ENCODE results near the gene SIGLEC8.
A peak's percentile ranks its signal among the peaks of the same experiment; 100 is the strongest.
"Not testable (repeated sequence)": the region's sequence is repeated elsewhere in the genome, so short reads cannot be mapped to it uniquely, and the experiment has no call there.

Gene SIGLEC8

GRCh38 chr19:51448011-51448410 lies 10.2 kb downstream of the SIGLEC8 start:
- FAIRE-seq (no peak), DNase-seq (ENCODE audit: insufficient read length, low spot score) (no peak)

DNA sequence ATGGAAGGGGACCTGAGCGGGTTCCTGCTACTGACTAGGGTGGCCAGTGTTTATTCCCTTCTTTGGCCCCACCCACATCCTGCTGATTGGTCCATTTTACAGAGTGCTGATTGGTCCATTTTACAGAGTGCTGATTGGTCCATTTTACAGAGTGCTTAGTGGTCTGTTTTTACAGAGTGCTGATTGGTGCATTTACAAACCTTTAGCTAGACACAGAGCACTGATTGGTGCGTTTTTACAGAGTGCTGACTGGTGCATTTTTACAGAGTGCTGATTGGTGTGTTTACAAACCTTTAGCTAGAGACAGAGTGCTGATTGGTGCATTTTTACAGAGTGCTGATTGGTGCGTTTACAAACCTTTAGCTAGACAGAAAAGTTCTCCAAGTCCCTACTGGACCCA lies 10.7 kb downstream of the SIGLEC8 start:
- FAIRE-seq; DNase-seq (ENCODE audit: insufficient read length, low spot score): not testable (repeated sequence)

- FAIRE-seq (peak; percentile 96), DNase-seq (ENCODE audit: insufficient read length, low spot score) (peak; percentile 59)
Observed at GRCh38 chr19:51441410-51442390, 16.6 kb downstream of the SIGLEC8 start.

- DNase-seq (ENCODE audit: insufficient read length, low spot score) = no peak
- no peak for FAIRE-seq
Observed at GRCh38 chr19:51440846-51441409, 17.3 kb downstream of the SIGLEC8 start.

- FAIRE-seq = no peak
Observed at GRCh38 chr19:51440052-51440451, 18.2 kb downstream of the SIGLEC8 start.

DNA sequence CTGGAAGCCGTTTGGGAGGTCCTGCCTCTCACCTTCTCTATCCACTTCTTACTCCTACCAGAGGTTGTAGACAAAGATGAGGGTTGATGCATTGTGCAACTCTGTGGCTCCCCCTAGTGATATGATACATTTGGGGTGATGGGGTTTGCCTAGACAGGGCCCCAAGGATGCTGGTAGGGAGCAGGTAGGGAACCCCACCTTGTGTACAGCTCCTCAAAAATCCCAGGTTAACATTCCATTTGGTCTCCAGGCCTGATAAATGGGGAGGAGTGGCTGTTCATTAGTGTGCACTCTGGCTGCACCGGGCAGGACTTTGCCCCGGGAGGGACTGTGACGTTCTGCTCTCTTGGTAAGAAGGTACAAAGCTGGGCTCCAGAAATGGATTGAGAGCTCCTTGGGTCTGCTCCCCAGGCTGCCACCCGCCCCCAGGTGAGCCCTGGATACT lies 19.2 kb downstream of the SIGLEC8 start:
- FAIRE-seq = no peak
- no peak for DNase-seq (ENCODE audit: insufficient read length, low spot score)

More at GRCh38 chr19:51440052-51440451, 18.2 kb downstream of the SIGLEC8 start:
- no peak for DNase-seq (ENCODE audit: insufficient read length, low spot score)

- FAIRE-seq (no peak), DNase-seq (ENCODE audit: insufficient read length, low spot score) (no peak)
Observed at GRCh38 chr19:51434456-51434855, 23.8 kb downstream of the SIGLEC8 start.

DNA sequence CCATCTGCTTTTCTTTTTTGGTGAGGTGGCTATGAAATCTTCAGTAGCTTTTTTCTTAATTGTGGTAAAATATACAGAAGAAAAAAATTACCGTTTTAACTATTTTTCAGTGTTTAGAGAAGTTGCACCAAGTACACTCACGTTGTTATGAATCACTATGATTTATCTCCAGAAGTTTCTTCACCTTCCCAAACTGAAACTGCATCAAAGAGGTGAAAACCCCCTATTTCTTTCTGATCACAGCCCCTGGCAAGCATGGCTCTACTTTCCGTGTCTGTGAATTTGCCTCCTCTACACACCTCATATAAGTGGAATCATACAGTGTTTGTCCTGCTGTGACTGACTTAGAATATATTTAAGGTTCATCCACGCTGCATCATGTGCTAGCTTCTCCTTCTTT lies 25.2 kb downstream of the SIGLEC8 start:
- FAIRE-seq = no peak
- DNase-seq (ENCODE audit: insufficient read length, low spot score) = no peak

- DNase-seq (ENCODE audit: insufficient read length, low spot score) = no peak
- FAIRE-seq = no peak
Observed at GRCh38 chr19:51431124-51431523, 27.1 kb downstream of the SIGLEC8 start.

GRCh38 chr19:51430221-51430620 lies 28.0 kb downstream of the SIGLEC8 start:
- FAIRE-seq = no peak
- no peak for DNase-seq (ENCODE audit: insufficient read length, low spot score)

DNA sequence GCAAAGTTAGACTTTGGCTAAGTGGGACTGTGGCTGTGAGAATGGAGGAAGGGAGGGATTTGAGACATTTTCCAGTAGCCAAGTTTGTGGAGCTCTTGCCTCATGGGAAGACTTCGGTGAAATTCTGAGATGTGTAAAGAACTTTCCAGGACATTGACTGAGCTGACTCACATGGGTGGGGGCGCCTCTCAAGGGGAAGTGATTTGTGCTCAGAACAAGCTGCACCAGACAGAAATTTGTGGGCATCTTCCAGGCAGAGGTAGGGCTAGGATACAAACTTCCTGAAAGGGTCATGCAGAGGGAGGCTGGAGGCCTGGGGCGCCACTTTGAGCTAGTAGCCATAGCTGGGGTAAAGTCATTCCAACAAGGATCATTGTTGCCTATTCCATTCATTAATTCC lies 31.1 kb downstream of the SIGLEC8 start:
- DNase-seq (ENCODE audit: insufficient read length, low spot score) (no peak), FAIRE-seq (no peak)

DNA sequence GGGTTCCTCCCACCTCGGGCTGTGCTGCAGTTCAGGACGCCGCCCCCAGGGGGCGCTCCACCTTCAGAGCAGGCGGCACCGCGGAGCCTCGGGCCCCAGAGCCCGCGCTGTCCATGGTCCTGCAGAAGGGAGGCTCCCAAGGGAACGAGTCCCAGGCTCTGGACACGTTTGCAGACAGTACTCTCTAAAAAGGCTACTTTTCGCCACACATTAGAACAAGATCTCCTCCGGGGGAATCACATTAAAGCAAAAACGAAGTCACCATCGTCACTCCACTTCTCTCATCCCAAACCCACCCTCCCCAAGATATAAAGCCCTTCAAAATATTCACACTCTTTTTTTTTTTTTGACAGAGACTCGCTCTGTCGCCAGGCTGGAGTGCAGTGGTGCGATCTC lies 36.2 kb downstream of the SIGLEC8 start:
- peak; percentile 76 for DNase-seq (ENCODE audit: insufficient read length, low spot score)
- FAIRE-seq = peak; percentile 83

DNA sequence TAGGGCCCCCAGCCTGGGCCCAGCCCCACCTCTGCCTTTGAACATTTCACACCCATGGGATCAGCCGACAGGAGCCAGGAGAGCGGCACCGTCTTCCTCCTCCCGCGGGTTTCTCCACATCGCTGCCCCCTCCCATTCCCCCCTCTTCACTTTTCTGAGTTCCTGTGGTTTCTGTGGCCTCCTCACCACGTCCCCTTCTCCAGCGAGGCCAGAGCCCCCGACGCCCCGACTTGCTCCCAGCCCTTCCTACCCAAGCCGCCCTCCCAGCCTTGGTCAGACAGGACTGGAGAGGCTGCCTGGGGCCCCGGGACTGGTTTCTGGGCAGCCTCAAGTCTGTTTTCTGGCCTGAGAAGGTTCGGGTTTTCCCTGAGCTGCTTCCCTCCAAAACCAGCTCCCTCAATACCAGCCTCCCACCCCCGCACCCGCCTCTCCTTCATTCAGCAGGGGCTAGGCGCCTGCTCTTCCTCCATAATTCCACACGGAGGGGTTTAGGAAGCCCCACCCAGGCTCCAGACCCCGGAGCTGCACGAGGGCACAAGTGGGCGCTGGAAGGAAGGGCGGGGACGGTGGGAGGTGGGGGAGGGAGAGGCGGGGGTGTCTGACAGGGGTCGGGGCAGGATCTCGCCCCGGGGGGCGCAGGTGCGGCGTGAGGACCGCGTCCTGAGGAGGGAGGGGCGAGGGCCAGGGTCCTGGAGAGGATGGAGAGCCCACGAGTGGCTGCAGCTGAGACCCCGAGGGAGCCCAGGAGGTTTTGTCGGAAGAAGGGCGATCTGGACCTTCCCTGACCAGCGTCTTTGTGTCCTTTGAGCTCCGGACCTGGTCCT lies 36.8 kb downstream of the SIGLEC8 start:
- FAIRE-seq (no peak), DNase-seq (ENCODE audit: insufficient read length, low spot score) (no peak)

DNA sequence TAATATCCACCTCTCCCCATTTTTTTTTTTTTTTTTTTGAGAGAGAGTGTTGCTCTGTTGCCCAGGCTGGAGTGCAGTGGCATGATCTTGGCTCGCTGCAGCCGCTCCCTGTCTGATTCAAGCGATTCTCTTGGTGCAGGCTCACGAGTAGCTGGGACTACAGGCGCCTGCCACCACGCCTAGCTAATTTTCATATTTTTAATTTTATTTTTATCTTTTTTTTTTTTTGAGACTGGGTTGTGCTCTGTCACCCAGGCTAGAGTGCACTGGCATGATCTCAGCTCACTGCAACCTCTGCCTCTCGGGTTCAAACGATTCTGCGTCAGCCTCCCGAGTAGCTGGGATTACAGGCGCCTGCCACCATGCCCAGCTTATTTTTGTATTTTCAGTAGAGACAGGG lies 37.7 kb downstream of the SIGLEC8 start:
- not testable (repeated sequence) for DNase-seq (ENCODE audit: insufficient read length, low spot score); FAIRE-seq

DNA sequence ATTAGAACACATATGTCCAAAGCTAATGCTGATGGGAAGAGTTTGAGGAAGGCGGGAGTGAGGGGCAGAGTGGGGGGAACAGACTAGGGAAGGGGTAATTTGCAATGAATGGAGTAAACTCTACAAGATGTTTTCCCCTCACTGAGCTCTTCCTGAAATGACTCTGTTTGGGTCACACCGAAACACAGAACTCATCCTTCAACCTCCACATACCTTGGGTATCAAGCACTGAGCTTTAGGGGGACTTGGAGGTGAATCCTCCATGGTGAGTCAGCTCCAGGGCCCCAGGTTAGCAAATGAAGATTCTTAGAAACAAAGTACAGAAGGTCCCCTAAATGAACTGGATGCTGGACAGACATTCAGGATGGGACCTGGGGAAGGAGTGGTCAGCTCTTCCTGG lies 39.5 kb downstream of the SIGLEC8 start:
- FAIRE-seq = no peak
- no peak for DNase-seq (ENCODE audit: insufficient read length, low spot score)

DNA sequence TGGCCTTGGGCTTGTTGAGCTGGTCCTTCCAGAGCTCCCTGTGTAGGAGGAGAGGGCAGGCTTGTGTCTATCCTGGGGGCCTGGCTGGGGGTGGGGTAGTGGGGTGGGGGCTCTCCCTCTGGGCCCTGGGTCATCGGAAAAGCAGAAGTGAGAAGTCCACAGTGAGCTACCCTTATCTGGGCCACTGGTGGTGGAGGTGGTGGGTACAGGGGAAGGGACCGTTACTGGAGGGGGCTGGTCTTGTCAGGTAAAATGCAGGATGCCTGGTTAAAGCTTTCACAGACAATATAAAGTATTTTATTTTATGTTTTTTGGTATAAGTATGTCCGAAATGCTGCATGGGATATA lies 40.5 kb downstream of the SIGLEC8 start:
- DNase-seq (ENCODE audit: insufficient read length, low spot score) (no peak), FAIRE-seq (peak; percentile 31)

- FAIRE-seq (peak; percentile 89), DNase-seq (ENCODE audit: insufficient read length, low spot score) (peak; percentile 62)
Observed at GRCh38 chr19:51417107-51417809, 41.0 kb downstream of the SIGLEC8 start, which contains the start of gene SIGLEC10. TSS of gene SIGLEC10 (minus strand) at chr19:51417642. CDS start at chr19:51417581, 61 bp downstream.

DNA sequence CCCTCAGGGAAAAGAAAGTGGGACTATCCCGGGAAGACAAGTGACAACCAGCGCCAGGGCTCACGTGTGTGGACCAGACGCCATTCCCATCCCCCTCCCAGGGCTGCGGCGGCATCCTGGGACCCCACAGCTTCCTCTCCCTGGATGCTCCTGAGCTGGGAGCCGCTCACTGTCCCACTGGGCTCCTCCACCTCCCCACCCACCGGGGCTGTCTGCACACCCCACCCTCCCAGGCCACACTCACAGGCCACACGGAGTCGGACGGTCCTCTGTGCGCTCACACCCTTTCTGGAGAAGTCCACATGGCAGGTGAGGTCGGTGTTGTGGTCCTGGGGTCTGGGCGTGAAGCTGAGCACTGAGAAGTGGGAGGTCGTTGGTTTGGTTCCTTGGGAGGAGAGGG lies 41.8 kb downstream of the SIGLEC8 start:
- not testable (repeated sequence) for DNase-seq (ENCODE audit: insufficient read length, low spot score); FAIRE-seq

DNA sequence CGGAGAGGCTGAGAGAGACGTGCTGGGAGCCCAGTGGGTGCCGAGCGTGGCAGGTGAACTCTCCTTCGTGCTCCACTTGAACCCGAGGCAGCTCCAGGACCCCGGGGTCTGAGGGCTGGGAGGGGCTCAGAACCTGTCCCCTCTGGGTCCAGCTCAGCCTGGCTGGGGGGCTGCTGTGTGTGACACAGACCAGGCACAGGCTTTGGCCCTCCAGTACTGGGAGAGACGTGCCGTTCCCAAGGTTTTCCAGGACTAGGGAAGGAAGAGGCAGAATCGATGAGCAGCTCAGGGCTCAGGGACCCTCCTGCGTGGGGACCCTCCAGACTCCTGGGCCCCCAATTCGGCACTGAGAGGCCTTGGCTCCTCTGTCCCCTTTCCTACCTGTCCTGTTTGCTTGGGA lies 43.1 kb downstream of the SIGLEC8 start:
- DNase-seq (ENCODE audit: insufficient read length, low spot score) (no peak), FAIRE-seq (no peak)

DNA sequence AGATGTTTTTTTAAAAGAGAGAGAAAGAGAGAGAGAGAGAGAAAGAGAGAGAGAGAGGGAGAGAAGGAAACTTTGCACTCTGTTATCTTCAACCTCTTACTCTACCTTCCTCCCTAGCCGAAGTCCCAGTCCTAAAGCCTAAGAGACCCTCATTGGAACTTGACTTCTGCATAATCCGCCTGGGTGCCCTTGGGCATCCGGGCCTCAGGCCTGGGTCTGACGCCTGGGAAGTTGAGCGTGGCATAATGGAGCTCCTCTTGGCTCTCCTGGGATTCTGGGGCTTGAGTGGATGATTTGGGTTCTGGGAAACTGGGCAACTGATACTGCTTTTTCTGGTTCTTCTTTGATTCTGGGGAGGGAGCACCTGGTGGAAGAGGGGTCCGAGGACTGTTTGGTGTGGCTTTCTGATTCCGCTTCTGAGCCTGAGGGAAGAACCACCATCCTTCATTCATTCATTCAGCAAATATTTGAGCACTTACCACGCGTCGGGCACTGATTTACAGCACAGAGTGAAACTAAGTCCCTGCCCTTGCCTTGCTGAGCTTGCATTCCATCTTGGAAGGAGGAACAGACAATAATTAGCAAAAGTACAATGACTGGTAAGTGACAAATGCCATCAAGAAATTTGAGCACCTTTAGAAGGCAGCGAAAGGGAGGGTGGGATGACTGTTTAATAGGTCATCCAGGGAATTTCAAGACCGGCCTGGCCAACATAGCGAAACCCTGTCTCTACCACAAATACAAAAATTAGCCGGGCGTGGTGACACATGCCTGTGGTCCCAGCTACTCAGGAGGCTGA lies 47.1 kb downstream of the SIGLEC8 start:
- no peak for DNase-seq (ENCODE audit: insufficient read length, low spot score)
- FAIRE-seq = no peak

Data from GM19239 (cell line).